ENCODE measurements around the gene KCTD10. TPM values are rescaled to one million over a fixed set of nuclear protein-coding genes. Genes with fewer than 3 reads are reported as not detected.

Gene KCTD10
- total RNA-seq, 1 donor from 2014 or later, result 51.1 TPM

GRCh38 chr12:109513051-109513450, 36.0 kb upstream of the KCTD10 start:
- Mint-ChIP-seq H3K4me3 (ENCODE audit: low read depth) (no peak overlapping the region), H3K27me3 (no peaks in the 10 kb centered on the region), H3K4me1 (ENCODE audit: low read depth) (no peaks in the 10 kb centered on the region), H3K9me3 (ENCODE audit: low read depth) (no peaks in the 10 kb centered on the region), H3K36me3 (ENCODE audit: insufficient read depth) (peaks cover 32% of the 10 kb centered on the region), H3K27ac (peak overlapping the region; percentile 46)
- DNase-seq (ENCODE audit: low spot score, unreplicated experiment), result no peak
- TF ChIP-seq CTCF (IDR thresholded peaks at IDR 0.05; ENCODE audit: unreplicated experiment), result no peak

DNA sequence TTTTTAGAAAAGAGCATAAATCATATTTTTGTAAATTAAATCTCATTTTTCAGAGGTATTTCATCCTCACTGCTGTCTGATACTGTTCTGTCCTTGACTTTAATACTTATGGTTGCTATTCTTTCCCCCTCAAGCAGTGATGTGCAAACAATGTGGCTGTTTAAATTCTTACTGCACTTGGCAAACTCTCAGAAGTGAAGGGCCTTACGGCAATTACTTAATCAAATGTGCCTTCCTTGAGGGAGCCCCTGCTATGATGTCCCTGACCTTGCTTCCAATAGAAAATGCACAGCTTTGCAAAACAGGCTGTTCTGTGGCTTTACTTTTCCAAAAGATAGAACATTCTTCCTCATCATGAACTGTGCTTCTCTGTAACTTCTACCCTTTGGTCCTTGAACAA, 35.5 kb upstream of the KCTD10 start:
- Mint-ChIP-seq H3K9me3 (ENCODE audit: low read depth) (no peaks in the 10 kb centered on the region), H3K4me1 (ENCODE audit: low read depth) (no peaks in the 10 kb centered on the region), H3K4me3 (ENCODE audit: low read depth) (no peak overlapping the region), H3K27ac (no peak overlapping the region), H3K36me3 (ENCODE audit: insufficient read depth) (peaks cover 29% of the 10 kb centered on the region), H3K27me3 (no peaks in the 10 kb centered on the region)
- TF ChIP-seq CTCF (IDR thresholded peaks at IDR 0.05; ENCODE audit: unreplicated experiment), result no peak
- no peak for DNase-seq (ENCODE audit: low spot score, unreplicated experiment)

DNA sequence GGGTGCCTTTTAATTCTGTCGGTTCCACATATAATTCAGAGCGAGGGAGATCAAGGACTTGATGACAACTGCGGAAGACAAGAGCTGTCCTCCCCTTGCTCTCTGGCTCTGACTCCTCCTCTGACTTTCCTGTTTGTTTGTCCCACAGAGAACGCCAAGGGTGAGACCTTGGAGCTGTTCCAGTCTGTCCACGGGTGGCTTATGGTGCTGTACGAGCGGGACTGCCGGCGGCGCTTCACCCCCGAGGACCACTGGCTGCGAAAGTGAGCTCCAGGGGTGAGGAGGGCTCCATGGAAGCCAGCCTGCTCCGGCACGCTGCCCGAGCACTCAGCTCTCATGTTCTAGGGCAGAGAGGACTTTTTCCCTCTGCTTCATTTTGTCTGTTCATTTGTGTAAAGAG, 33.1 kb upstream of the KCTD10 start:
- H3K4me3 Mint-ChIP-seq (ENCODE audit: low read depth), result no peak overlapping the region
- TF ChIP-seq CTCF (IDR thresholded peaks at IDR 0.05; ENCODE audit: unreplicated experiment), result no peak
- DNase-seq (ENCODE audit: low spot score, unreplicated experiment), result no peak
- no peaks in the 10 kb centered on the region for H3K4me1 Mint-ChIP-seq (ENCODE audit: low read depth)
- H3K27me3 Mint-ChIP-seq, result no peaks in the 10 kb centered on the region
- H3K27ac Mint-ChIP-seq, result no peak overlapping the region
- no peaks in the 10 kb centered on the region for H3K9me3 Mint-ChIP-seq (ENCODE audit: low read depth)
- H3K36me3 Mint-ChIP-seq (ENCODE audit: insufficient read depth), result peaks cover 25% of the 10 kb centered on the region

DNA sequence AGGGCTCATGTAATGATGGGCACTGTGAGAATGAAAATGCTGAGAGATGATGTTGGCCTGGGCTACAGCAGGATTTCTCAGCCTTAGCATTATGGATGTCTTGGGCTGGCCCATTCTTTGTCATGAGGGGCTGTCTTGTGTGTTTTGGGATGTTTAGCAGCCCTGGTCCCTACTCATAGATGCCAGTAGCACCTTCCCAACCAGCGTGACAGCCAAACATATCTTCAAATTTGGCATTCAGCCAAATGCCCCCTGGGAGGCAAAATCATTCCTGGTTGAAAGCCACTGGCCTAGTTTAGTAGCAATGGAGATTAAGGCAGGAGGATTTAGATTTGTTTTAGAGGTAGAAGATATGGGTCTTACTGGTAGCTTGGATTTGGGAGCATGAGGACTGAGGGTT, 27.0 kb upstream of the KCTD10 start:
- Mint-ChIP-seq H3K4me1 (ENCODE audit: low read depth) (no peaks in the 10 kb centered on the region), H3K27ac (no peak overlapping the region)
- no peak for TF ChIP-seq CTCF (IDR thresholded peaks at IDR 0.05; ENCODE audit: unreplicated experiment)

DNA sequence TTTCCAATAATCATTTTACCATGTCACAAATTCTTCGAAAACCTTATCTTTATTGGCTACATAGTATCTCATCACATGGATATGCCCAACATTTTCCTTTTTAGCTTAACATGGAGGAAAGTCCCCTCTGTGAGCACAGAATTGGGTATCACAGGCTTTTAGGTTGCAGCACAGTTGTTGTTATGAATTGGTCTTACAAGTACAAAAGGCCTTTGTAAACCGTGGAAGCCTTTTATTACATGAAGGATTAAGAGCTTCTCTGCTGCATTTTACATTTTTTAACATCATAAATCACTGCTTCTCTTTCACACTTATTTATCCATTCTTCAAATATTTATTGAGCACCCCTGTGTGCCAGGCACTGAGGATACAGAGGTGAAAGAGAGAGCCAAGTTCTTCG, 26.5 kb upstream of the KCTD10 start:
- Mint-ChIP-seq H3K27ac (no peak overlapping the region), H3K27me3 (no peaks in the 10 kb centered on the region), H3K36me3 (ENCODE audit: insufficient read depth) (peaks cover 12% of the 10 kb centered on the region), H3K9me3 (ENCODE audit: low read depth) (no peaks in the 10 kb centered on the region), H3K4me3 (ENCODE audit: low read depth) (no peak overlapping the region), H3K4me1 (ENCODE audit: low read depth) (no peaks in the 10 kb centered on the region)
- TF ChIP-seq CTCF (IDR thresholded peaks at IDR 0.05; ENCODE audit: unreplicated experiment), result no peak
- no peak for DNase-seq (ENCODE audit: low spot score, unreplicated experiment)

More for the DNA sequence above, 27.0 kb upstream of the KCTD10 start:
- no peaks in the 10 kb centered on the region for H3K27me3 Mint-ChIP-seq
- DNase-seq (ENCODE audit: low spot score, unreplicated experiment), result no peak
- no peaks in the 10 kb centered on the region for H3K9me3 Mint-ChIP-seq (ENCODE audit: low read depth)
- peaks cover 12% of the 10 kb centered on the region for H3K36me3 Mint-ChIP-seq (ENCODE audit: insufficient read depth)
- no peak overlapping the region for H3K4me3 Mint-ChIP-seq (ENCODE audit: low read depth)
